ENCODE measurements around the gene TNNI3K.

TNNI3K gene

DNA sequence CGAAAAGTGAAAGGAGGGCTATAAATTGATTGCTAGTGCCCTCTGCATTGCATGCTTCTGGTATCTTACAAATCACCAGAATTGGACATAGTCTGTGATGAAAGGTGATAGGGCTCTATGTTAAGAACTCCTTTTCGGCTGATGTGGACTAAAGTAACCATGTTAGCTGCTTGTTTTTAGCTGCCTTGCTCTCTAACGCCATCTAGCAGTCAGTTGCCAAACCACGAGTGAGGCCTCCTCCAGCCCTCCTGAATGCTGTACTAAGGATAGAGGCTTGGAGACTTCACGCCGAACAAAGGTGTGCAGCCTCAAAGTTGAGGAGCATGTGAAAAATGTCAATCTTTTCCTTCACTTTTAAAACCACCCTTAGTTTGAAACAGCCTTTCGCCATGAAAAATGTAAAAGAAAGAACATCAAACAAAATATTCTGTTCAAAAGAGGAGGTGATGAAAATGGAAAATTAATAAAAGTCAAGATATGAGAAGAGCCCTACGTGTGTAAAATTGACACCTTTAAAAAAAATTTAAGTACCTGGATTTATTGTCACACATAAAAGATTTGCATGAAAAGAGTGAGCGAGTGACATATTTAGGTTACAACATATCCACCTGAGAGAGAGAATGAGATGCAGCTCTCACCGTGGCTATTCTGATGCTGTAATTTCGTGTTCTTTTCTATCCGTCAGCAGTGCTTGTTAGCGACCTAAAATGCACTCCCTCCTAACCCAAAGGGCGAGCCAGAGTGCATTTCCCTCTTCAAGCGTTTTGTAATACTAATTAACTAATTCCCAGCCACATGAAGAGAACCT lies 269.1 kb downstream of the TNNI3K start:
- peak; percentile 24 for DNase-seq (ENCODE audit: low spot score)

DNA sequence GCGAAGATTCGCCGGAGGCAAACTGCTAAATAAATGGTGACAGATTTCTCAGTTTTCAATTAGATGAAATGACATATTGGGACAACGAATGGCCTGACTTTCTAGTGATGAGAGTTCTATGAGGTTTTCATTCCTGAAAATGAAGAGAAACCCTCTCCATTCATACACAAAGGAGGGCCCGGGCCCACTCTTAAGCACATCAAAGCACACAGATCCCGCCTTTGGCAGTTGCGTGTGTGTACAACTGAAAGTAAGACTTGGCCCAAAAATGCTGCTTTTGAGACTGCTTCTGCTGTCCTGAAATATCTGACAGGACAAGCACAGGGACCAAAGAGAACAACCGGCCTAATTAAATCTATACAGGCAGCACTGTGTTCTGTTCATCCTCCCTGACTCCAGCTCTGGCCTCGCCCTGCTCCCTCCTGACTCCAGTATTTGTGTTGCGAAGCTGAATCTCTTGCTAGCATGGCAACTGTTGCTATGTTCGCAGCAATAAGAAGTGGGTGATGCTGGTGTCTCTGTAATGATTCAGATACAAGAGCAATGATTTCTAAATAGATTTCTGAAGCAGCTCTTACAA lies 269.8 kb downstream of the TNNI3K start:
- no peak for DNase-seq (ENCODE audit: low spot score)

DNA sequence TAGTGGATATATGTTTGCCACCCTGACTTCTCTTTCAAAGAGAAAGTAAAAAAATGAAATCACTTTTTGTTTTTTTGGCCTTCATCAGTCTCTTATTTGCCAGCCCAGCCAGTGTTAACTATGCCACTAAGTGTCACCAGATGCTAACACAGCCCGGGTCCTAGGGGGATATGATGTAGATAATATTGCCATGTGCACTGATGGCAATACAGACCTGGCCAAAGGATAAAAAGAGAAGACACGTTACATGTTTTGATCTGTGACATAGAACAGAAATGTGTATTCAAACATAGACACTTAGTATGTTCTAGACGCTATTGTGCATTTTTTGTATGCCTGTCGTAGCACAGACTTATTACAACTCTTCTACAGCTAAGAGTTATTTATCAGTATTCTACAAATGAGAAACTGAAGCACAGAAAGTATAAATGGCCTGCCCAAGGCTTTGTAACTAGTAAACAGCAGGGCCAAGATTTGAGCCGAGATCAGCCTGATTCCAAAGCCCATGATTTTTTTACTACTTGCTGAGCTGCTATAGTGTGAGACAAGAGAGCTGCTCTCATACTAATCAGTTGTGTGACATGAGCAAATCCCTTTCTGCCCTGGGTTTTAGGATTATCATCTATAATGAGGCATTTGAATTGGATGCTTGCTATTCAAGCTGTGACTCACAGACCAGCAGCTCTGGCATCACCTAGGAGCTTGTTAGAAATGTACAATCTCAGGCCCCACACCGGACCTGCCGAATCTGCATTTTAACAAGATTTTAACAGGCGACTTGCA lies 270.9 kb downstream of the TNNI3K start:
- no peak for DNase-seq (ENCODE audit: low spot score)

DNA sequence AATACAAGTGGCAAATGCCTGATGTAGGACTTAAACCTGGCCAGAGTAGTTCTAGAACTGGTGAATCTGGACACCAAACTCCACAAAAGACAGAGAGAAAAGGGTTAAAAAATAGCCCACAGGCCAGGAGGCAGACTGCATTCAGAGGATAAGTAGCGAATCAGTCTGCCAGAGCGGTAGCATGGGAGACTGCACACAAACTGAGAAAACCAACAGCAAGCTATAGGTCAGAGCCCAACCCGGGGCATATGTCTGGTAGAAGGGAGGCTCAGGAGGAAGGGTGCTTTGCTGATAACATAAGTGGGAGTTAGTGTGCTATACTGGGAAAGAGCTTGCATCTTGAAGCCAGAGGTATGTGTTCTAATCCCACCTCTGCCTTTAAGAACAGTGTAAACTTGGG lies 273.3 kb downstream of the TNNI3K start:
- DNase-seq (ENCODE audit: low spot score) = no peak

DNA sequence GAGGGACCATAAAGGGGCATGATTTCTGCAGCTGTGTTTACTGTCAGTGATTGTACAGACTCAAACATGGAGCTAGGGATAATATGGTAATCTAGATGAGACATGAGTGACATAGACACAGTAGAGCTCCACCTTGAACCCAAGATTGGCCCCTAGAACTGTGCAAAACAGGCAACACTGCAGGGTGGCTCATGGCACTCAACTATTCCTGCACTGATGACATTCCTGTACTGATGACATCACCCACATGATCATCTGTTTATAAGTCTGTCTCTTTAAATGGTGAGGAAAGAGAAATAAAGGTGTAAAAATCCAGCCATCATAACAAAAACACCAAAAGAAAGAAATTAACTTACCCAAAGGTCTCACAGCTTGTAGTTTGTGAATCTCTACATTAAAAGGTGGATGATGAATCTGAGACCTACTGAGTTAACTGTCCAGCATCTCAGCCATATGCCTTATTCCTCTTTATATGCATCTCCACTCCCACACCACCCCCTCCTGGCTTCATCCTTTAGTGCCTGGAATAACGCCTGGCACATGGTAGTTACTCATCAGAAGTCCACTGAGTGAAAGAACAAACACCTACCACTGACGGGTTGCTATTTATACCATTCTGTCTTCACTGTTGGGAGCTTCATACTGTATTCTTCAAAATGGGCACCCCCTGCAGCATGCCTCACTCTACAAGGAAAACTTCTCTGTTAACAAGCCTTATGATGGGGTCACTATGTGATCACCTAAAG lies 277.2 kb downstream of the TNNI3K start, which contains the start of gene LRRC53:
TSS of gene LRRC53 (minus strand) at position 442 of the 746 bp plus-strand sequence. CDS start 29,262 bp downstream, outside the sequence.
- no peak for DNase-seq (ENCODE audit: low spot score)

DNA sequence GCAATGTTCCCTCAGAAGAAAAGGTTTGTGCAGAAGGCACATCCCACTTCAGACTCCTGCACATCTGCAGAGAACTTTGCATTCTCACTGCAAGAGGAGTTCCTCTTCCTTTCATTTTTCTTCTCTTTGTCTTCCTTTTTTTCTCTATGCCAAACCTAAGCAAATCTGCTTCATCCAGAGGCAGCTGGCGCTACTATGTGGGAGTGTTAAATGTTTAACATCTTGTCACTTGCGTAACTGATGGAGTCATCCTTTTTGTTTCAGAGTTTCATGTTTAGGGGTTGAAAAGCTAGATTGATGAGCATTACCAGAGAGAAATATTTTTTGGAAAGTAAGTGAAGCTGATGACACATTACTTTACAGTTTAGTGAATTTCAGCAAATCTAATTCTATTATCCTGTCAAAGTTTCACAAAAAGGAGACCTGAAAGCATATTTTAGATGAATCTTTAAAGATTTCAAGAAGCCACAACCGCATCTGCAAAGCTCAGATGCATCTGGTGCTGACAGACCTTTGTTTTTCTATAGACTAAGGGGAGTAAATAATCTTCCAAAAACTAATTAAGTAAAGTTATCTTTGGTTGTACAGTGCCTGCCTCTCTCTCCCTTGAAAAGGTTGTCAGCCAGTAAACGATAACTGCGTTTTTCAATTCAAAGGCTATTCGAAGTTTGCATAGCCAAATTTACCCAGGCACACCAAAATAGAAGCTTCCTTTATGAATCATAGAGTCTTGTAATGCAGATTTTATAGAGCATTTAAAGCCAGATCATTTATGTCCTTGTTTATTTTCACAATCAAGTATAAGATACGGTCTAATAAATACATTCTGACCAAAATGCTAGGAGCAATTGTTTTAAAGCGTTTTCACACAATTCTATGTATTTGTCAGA lies 278.5 kb downstream of the TNNI3K start:
- no peak for DNase-seq (ENCODE audit: low spot score)

DNA sequence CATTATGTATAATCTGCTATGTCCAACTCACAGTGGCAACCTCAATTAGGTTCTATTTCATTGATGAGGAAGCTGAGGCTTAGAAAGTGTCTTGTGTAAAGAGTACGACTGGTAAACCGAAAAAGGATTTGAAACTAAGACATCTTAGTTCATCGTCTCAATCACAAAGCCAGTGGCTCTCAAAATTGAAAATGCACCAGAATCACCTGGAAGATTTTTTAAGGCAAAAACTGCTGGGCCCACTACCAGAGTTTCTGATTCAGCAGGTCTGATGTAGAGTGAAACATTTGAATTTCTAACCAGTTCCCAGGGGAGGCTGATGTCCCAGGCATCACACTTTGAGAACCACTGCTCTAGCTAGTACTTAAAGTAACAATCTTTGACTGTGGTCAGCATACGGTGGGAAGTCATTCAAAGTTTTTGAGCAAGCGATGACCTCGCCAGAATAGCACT lies 282.4 kb downstream of the TNNI3K start:
- DNase-seq (ENCODE audit: low spot score) = no peak

DNA sequence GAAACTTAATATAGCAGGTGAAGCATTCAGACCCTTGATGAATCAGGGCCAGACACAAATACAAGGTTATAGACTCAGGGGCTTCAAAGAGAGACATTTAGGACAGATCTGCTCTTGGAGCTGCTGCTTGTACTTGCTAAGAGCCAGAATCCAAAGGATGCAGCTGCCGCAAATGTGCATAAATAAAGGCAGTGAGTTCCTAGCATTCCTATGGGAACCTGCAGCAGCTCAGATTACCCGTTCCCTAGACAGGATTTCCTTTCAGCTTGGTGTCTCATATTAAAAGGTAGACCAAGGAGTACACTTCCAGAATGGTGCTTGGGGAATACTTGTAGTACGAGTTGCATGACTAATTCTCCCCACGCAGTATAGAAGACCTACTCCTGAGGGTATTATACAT lies 287.0 kb downstream of the TNNI3K start:
- no peak for DNase-seq (ENCODE audit: low spot score)

DNA sequence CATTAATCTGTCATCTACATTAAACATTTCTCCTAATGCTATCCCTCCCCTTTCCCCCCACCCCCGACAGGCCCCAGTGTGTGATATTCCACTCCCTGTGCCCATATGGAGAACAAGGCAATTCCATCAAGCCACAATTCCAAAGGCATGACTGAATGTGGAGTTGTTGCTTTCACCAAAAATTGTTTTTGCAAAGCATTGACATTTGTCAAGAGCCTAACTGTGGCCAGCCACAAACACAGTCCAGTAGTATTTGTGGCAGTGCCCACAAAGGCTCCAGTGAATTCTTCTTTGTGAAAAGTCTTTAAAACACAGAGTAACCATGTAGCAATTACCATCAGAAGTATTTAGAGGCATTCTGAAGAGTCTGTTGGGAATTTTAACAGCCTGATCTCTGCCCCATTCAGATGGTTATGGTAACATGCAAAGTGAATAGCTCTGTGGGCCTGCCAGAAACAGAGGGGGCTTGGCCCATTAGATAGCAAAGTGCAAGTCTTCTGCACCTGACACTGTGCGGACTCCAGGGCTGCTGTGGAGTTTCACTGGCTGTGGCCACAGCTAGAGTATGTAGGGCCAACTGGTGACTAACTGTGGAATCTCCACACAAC lies 288.8 kb downstream of the TNNI3K start:
- no peak for DNase-seq (ENCODE audit: low spot score)

DNA sequence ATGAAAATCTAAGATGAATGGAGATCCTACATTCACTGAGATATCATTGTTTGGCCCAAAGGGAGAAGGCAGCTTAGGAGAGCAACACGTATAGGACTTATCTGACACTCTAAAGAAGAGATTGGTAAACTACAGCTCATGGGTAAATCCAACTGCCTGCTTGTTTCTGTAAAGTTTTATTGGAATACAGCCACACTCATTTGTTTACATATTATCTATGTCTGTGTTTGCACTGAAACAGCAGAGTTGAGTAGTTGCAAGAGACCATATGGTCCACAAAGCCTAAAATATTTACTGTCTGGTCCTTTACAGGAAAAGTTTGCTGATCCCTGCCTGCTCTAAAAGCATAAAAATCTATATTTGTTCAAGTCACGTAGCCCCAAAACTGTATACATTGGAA lies 291.5 kb downstream of the TNNI3K start:
- no peak for DNase-seq (ENCODE audit: low spot score)

DNA sequence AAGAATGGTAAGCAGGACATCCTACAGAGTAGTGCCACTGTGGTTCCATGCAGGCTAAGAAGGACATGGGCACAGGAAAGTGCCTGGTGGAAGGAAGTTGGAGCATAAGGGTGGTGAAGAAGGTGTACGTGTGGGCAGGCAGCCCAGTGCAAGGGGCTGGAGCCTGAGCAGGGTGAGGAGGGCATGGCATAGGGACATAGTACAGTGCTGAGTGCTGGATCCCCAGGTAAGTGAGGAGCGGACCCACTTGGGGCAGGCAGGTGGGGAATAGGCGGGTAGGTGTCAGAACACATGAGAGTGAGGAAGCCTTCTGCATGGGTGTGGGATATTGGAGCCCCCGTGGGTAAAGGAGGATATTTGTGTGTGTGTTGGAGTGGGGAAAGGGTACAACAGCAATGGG lies 292.9 kb downstream of the TNNI3K start:
- DNase-seq (ENCODE audit: low spot score) = no peak

DNA sequence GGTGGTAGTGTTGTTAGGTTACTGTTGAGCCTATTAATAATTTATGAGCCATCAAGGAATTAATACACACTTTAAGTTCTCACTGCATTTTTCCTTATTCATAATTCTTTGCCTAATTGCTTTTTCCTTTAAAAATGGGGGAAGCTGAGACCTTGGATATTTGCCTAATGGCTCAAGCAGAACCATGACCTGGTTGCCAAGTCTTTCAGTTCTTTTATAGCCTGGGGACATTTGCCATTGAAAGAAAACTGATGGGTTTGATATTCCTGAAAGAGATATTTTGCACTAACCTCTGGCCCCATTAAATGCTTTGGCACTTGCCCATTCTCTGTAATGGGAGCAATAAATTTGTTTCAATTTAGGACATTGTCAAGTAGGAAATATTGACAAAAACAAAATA lies 295.7 kb downstream of the TNNI3K start:
- no peak for DNase-seq (ENCODE audit: low spot score)

DNA sequence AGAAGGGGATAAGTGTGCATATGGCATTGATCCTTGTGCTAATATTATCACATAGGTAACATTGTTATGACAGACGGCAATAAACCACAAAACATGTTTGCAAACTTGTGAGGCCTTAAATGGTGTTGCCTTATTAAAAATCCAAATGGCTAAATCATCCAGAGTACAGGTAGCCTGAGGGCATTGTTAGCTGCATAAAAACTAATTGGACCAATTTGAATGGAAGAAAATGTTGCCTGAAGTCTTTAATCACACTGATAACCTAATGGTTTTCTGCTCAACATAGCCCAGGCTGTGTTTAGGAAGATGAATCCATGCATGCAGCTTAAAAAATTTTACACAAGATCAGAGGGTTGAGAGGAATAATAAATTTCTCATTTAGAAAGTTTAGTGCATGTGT lies 296.6 kb downstream of the TNNI3K start:
- DNase-seq (ENCODE audit: low spot score) = no peak

DNA sequence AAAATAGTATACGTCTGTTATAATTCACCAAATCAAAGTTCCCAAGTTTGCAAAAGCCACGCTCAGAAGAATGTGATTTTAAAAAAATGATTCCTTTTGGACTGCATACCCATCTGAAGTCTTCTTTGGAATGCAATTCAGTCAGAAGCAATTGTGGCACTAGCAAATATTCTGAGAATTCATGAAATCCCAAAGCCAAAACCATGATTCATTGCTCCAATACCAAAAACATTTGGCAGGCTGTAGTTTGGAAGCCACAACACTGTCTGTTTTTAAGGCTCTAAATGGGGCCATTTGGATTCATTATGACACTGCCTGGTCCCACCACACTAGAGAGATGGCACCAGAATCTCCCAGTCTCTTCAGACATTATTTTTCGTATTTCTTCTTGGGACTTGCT lies 299.1 kb downstream of the TNNI3K start:
- no peak for DNase-seq (ENCODE audit: low spot score)

DNA sequence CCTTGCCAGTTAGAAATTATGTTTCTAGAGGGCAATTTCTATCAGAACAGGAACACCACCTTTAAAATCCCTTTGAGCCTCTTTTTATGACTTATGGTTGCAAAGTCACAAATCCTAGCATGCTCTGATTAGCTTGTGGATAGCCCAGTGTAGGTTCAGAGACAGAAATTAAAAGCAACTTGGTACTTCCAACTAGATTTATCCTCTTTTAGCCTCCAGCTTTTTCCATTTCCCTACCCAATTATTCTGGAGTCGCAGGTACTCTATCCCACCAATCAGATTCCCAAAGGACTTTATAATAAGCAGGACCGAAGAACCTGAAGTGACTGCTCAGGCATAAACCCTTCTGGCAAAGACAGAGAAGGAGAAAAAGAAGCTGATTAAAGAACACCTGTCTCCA lies 310.6 kb downstream of the TNNI3K start:
- no peak for DNase-seq (ENCODE audit: low spot score)

DNA sequence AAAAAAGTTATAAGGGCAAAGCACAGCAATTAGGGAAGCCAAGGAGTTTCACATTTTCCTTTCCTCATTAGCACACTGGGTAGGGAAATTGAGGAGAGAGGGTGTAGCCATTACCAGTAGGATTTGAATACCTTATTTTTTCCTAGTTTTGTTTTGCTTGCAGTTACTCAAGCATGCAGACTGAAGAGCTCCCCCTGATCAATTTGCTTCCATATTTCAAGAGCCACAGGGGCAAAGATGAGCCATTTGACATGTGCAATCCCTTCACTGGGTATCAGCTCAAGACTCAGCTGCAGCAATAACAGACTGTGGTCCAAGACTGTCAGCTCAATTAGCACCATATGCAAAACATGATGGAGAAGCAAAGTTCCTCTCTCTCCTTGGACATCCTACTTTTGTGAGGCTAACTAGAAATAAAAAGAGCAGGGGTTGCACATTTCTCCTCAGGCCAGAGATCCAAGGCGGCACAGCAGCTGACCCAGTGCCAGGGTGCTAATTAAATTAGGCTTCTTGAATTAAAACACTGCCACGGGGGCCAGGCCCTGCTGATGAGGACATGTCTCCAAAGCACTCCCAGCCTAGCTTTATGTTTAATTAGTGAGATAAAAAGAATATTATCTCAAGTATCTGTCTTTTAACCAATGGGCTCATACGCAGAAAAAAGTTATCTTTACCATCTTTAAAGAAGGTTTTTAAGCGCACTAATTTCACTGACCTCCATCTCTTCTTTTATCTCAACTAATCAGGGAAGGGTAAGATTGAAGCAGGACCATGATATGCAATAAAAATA lies 314.0 kb downstream of the TNNI3K start:
- DNase-seq (ENCODE audit: low spot score) = no peak

DNA sequence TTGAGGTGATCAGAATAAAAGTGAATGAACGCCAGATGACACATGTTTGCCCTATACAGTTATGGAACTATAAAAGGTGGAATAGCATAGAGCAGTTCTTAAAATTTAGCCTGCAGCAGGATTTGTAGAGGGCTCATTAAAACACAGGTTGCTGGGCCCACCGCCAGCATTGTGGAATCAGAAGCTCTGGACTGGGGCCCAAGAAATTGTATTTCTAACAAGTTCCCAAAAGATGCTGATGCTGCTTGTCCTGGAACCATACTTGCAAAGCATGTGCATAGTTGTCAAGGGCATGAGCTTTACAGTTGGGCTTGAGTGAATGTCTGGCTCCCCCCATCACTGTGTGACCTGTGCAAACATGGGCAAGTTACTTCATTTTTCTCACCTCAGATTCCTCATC lies 314.7 kb downstream of the TNNI3K start:
- DNase-seq (ENCODE audit: low spot score) = no peak

DNA sequence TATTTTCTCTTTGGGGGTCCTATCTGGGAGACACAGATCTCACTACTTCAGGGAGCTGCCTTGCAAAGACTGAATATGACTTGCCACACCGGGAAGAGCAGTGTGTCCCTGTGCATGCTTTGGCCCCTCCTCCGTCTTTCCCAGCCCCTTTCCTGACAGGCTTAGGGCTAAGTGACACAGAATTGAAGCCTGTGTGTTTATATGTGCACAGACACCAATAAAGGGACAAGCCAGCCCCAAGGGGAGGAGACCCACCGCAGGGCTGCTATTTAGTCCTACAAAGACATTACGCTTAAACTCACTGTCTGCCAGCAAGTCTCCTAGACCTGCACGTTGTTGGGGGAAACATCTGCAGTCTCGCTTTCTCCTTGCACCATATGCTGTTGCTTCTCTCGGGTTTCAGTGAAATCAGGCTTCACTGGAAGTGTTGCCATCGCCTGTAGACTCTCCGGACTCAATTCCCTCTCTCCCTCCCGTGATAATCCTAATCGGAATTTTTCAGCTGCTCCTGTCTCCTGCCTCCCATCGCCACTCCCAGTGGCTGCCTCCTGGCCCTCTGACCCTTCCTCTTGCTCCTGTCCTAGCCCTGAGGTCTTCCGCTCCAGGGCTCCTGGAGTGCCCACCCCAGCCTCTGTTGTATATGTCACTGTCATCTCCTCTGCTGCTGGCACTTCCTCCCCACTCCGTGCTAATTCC lies 335.8 kb downstream of the TNNI3K start:
- no peak for DNase-seq (ENCODE audit: low spot score)

DNA sequence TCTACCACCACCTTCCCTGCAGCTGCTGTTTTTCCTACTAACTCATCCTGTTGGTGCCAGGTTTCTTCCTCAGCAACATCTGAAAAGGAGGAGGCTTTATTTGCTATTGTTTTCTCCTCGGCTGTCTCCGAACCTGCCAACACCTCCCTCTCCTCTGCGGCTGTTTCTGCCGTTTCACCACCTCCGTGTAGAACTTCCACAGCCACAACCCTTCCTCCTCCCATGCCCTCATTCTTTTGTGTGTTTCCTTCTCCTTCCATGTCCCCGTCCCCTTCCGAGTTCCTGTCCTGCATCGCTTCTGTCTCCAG lies 336.3 kb downstream of the TNNI3K start:
- no peak for DNase-seq (ENCODE audit: low spot score)

DNA sequence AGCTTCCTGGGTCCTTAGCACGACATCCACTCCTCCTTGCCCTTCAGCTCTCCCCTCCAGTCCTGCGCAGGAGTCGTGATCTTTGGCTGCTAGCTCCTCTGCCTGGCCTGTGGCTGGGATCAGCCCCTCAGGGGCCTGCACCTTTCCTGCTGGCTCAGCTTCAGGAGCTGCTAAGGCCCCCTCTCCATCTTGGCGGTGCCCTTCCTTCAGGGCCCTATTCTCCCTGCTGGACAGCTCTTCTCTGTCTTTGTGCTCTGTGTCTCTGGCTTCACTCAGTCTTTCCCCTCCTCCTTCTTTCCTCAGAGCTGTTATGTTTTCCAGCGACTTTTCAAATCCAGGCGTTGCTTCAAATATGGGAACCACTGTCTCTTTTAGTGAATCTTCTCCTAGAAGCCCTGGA lies 336.7 kb downstream of the TNNI3K start:
- DNase-seq (ENCODE audit: low spot score) = no peak

Data from kidney capillary endothelial cell (primary cell).